Hematopoietic multipotent progenitor cell treated with erythropoietin and hydrocortisone succinate and interleukin-3 and kit ligand, for 15 days (in vitro differentiated cells): ENCODE measurements around the gene RELL1.
A peak's percentile ranks its signal among the peaks of the same experiment; 100 is the strongest.

Experiments used
- DNase-seq: peaks from one replicate; pipeline ENCODE4 v3.0.0-alpha.2; 2015; ENCODE audit warnings: low spot score

Gene RELL1

DNA sequence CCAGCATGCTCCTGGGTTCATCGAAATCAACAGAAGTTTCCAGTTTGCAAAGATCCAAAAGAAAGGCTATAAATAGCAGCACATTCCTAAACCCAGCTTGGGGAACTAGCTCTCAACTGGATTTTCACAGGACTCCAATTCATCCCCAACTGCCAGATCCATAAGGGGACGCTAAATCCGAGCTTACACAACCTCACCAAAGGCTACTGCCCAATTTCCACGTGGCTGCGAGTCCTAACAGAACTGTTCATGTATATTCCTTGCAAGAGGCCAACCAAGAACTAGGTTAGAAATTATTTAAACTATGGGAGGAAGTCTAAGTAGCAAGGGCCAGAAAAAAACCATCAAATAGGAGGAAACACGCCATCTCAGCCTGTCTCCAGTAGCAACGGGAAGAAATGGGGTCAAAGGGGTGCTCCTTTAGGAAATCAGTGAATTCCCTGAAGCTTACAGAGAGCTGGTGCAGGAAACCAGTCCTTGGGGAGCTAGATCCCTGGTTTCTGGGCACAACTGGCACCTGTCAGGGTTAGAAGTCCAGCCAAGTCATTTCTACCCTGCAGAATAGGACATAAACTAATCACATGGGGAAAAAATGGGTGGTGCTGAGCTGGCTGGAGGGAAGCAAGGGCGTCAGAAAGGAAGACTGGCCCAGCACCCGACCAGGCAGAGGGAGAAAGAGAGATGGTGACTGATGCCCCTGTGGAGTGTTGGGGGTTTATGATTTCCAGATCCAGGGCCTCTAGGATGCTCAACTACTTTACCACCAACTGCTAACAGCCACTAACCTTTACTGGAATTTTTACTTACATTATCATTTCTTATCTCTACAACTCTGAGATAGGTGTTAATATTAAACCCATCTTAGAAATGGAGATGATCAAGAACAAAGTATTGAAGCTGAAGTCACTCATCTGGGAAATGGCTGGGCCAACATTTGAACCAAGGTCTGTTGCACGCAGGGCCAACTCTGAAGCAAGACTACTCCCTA is 20.5 kb downstream of the RELL1 start:
- no peak for DNase-seq

GRCh38 chr4:37664696-37665095 is 21.5 kb downstream of the RELL1 start:
- DNase-seq, result no peak

DNA sequence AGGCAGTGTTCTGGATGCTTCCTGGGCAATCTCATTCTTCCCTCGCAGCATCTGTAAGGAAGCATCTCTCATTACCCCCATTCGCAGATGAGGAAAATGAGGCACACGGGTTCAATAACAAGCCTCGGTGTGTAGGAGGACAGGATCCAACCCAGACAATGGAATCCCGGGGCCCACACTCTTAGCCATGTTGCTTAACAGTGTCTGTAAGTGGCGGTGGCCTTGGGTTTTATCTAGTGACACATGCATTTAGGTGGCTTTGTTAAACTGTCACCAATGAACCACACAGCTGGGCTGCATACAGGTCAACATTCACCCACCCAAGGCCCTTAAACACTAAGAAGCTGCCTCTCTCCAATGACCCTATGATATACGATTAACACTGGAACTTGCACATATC is 22.6 kb downstream of the RELL1 start:
- no peak for DNase-seq

- no peak for DNase-seq
Observed at GRCh38 chr4:37662861-37663390, 23.2 kb downstream of the RELL1 start.

- no peak for DNase-seq
Observed at GRCh38 chr4:37662251-37662650, 23.9 kb downstream of the RELL1 start.

- DNase-seq, result no peak
Observed at GRCh38 chr4:37661772-37662171, 24.4 kb downstream of the RELL1 start.

DNA sequence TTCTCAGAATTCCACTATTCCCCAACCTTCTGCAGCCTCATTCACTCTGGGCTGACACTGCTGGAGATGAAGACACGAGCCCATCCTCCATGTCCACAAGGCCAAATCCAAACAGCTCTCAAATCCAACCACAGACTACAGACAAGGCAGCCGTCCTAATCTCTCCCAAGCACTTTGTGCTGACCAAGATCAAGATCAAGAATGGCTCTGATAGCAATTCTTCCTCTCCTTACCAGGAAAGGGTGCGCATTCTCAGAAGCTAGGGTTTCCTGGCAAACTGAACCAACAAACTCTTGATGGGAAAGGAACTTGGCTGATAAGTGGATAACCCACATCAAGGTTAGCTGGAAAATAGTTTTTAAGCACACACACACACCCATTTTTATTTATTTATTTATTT is 26.5 kb downstream of the RELL1 start:
- DNase-seq, result no peak

DNA sequence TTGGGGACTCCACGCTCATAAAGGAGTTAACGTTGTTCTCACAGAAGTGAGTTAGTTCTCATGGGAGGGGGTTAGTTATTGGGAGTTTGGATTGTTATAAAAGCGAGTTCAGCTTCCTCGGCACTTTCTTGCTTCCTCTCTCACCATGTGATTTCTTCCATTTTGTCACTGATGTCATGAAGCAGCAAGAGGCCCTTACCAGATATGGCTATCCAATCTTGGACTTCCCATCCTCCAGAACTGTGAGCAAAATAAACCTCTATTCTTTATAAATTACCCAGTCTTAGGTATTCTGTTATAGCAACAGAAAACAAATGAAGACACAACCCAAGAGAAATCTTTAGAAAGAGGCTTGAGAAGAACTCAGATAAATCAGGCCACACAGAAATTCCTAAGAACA is 29.5 kb downstream of the RELL1 start:
- DNase-seq, result no peak

GRCh38 chr4:37653601-37654000 is 32.6 kb downstream of the RELL1 start:
- DNase-seq, result no peak

DNA sequence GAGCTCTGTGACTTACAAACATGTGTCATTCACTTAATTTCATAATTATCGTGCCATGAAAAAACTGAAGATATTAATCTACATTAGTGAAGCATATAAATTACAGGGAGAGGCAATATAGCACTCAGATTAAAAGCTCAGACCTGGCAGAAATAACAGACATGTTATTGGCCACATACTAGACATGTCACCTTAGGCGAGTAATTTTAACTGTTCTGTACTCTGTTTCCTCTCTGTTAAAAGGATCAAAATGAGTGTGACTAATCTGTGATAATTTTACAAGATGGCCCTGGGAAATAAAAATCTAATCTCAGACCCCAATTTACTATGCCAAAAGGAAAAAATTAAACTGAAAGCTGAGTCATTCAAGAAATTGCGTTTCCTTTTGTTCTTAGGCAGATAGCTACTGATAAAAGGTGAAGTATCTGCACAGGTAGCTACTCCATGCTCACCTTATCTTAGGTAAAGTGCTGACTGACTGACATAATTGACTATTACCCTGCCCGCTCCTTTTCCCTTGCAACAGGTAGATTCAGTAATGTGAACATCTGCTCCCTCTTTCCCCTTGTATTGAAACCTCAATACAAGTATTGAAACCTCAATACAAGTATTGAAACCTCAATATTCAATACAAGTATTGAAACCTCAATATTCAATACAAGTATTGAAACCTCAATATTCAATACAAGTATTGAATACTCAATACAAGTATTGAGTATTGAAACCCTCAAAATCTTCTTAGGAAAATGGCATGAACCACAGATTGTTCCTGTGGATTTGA is 33.2 kb downstream of the RELL1 start:
- DNase-seq, result no peak

DNA sequence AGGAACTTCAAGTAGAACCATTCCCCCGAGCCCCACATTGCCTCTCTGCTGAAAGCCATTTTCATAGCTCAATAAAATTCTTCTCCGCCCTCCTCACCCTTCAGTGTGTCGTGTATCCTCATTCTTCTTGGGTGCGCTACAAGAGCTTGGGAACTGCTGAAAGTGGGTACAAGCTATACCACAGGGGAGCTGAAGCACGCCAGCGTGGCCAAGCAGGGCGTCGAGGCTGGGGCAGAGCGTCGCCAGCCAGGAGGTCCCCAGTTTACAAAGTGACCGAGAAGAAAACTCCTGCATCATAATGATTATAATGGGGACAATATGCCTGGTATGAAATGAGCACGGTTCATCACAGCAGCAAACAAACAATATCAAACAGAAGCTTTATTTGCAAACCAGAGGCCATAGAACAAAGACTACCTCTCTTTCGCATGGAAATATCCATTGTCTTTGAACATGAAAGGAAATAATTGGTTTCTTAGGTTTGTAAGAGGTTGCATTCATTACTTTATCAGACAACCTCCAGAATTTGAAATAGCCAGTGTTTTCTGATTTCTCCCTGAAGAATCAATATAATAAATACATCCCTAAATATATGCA is 34.3 kb downstream of the RELL1 start:
- DNase-seq, result no peak

DNA sequence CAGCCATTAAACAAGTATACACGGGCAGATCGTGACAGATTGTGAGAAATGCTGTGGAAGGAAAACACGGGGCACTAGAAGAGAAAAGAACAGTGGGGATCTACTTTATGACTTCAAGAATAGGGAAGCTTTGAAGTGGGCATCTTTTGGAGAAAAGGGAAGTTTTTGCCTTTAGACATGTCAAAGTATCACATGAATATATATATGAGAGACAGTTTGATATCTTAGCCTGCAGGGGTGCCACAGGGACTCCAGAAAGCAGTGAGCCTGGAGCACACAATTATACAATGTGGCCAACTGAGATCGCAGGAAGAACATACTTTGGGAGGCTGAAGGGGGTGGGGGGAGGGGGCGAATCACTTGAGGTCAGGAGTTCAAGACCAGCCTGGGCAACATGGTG is 35.7 kb downstream of the RELL1 start:
- DNase-seq, result no peak

DNA sequence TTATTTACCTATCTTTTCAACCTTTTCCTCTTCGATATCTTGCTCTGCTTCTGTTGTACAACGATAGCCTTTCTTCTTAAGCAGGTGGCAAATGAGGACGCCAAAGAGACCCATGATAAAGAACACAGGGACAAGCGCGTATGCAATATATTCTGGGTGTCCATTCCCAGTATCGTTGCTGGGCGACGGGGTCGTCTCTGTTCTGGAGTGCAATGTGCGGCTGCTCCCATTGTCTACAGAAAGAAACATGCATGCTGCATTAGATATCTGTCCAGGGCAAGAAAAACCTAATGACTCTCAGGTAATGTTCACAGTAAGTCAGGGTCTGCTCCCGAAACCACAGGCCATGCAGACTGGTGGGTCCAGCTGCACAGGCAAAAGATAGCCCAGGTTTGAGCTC is 36.9 kb downstream of the RELL1 start:
- DNase-seq, result no peak

- no peak for DNase-seq
Observed at GRCh38 chr4:37648084-37648817, 37.9 kb downstream of the RELL1 start.

- no peak for DNase-seq
Observed at GRCh38 chr4:37646247-37646646, 39.9 kb downstream of the RELL1 start.

- no peak for DNase-seq
Observed at GRCh38 chr4:37645736-37646135, 40.4 kb downstream of the RELL1 start.

DNA sequence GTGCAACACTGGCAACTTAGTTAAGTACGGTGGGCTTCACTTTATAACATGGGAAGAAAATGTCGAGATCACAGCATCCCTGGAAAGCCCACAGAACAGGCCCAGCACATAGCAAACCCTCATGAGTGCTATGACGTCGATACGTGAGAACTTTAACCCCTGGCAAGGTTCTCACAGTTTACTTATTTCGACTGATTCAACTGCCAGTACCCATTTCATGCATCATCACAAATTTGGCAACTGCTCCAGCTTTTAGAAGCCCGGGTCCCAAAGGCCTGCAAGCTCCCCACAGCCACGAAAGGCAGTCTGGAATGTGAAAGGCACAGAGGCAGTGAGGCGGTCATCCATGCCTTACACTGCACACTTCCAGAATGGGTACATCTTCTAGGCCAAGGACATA is 41.2 kb downstream of the RELL1 start:
- DNase-seq, result no peak

- no peak for DNase-seq
Observed at GRCh38 chr4:37641886-37642849, 44.0 kb downstream of the RELL1 start.

DNA sequence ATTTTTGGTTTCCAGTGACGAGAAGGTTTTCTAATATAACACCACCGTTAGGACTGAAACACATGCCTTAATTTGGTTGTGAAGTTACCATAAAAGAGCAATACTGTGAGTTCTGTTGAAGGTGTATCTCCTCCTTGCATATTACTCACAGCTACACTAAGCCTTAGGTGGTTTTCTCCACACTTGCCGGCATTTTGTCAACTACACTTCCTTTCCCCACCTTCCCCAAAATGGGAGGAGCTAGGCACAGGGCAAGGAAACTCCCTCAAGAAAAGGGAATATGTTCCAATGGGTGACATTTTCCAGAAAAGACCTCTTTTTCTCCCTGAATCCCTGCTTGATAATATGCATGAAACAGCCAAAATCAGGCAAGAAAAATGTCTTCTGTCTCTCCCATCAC is 44.8 kb downstream of the RELL1 start:
- no peak for DNase-seq

DNA sequence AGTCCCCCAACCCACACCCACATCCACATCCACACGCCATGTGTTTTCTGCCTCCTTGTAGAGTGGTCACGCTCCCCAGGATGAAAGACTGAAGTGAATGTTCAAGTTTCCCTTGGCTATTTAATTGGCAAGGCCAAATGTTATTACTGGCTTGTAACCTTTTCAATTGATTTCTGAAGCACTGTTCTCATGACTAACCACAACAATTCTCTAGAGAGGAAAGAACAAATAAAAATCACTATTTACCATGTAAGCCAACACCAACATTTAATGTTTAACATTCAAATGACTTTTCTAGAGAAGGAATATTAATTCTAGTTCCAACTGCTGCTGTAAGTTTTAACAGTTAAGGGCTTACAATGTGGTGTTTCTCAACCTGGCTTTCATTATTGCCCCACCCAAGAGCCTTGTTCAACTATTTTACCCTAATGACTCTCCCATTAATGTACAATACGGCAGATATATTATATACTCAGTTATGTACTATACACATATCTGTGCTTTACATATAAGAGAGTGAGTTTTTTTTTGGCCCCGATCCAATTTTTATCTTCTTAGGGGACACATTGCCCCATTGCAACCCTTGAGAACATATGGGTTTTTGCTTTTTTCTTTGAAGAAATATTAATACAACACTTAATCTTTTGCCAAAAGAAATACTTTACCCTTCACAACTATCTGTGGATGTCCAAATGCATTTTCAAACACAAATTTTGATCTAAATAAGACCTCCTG is 46.5 kb downstream of the RELL1 start:
- peak; percentile 44 for DNase-seq
